ENCODE data around the gene ZNF431. TPM values are rescaled to one million over a fixed set of nuclear protein-coding genes. Genes with fewer than 3 reads are reported as not detected.

The ZNF431 gene
- total and polyA plus RNA-seq, 2 of the 4 experiments (the other 2 are of a cell fraction) = 4.3 to 4.5 TPM

GRCh38 chr19:21098291-21098690 is 43.5 kb upstream of the ZNF431 start:
- Histone ChIP-seq H2BK5ac (ENCODE audit: low read depth, low read length, poor library complexity, severe bottlenecking) (no peak overlapping the region), H3K4ac (ENCODE audit: low read depth, low read length) (no peak overlapping the region), H3K9me1 (ENCODE audit: insufficient read depth, low read length) (no peaks in the 10 kb centered on the region), H2BK15ac (ENCODE audit: low read depth, low read length) (no peak overlapping the region), H2BK120ac (ENCODE audit: low read depth, low read length) (no peak overlapping the region), H3K23ac (ENCODE audit: low read depth, low read length) (no peak overlapping the region), H2AFZ (replicated peaks; ENCODE audit: low read length, poor library complexity) (no peak overlapping the region), H3K27ac (ENCODE audit: insufficient read depth, low read length) (no peak overlapping the region), H3K56ac (ENCODE audit: extremely low read depth, insufficient read depth, low read length) (no peak overlapping the region), H3K9ac (ENCODE audit: low read depth, low read length) (no peak overlapping the region), H2AK5ac (ENCODE audit: low read depth, low read length) (no peak overlapping the region), H3K79me1 (ENCODE audit: low read depth in 1 of 2, low read length in 2 of 2) (peaks cover 20 to 23% of the 10 kb centered on the region in 2 experiments), H3K4me3 (ENCODE audit: insufficient read depth, low read depth, low read length) (no peak overlapping the region), H3K18ac (ENCODE audit: low read depth, low read length) (no peak overlapping the region), H3K27me3 (ENCODE audit: control insufficient read depth, insufficient read depth, low read length) (no peaks in the 10 kb centered on the region), H4K91ac (ENCODE audit: insufficient read depth, low read depth, low read length) (no peak overlapping the region), H4K5ac (ENCODE audit: low read depth, low read length) (no peak overlapping the region), H3K4me2 (ENCODE audit: low read depth, low read length) (no peak overlapping the region), H3K9me3 (ENCODE audit: control insufficient read depth, insufficient read depth, low read length) (no peaks in the 10 kb centered on the region), H4K8ac (ENCODE audit: low read depth in 2 of 2, low read length in 2 of 2) (no peak overlapping the region), H3K14ac (replicated peaks; ENCODE audit: low read depth, low read length) (no peak overlapping the region), H2AK9ac (replicated peaks; ENCODE audit: low read depth, low read length, poor library complexity) (no peak overlapping the region), H4K20me1 (ENCODE audit: insufficient read depth, low read length) (no peaks in the 10 kb centered on the region), H3K4me1 (ENCODE audit: control insufficient read depth, insufficient read depth, low read length) (no peaks in the 10 kb centered on the region), H2BK20ac (ENCODE audit: low read depth, low read length) (no peak overlapping the region), H3K36me3 (ENCODE audit: control insufficient read depth, insufficient read depth, low read length) (peaks cover 1% of the 10 kb centered on the region; the same call in 1 of the 2 replicates)
- WGBS, 2 experiments (ENCODE audit: extremely low coverage in 2 of 2, insufficient read length in 1 of 2) = no CpG with 5 or more reads among the region's 2 CpGs
- ChIA-PET CTCF (no interaction called here), POLR2A (ENCODE audit: unreplicated experiment) (no interaction called here)
- no peak for ATAC-seq (ENCODE audit: low read depth)
- in situ Hi-C loops (cut with MboI; ENCODE audit: low sequenced_read_pairs) (no loop called here), dilution Hi-C loops (cut with HindIII; ENCODE audit: low sequenced_read_pairs, unreplicated experiment) (no loop called here), intact Hi-C loops (cut with micrococcal nuclease) (no loop called here)
- no TSS peak for BruUV-seq (replicated peaks)
- DNase-seq = no peak
- no peak for TF ChIP-seq POLR2A (IDR thresholded peaks at IDR 0.05; ENCODE audit: low read depth, low read length)

Data from IMR-90 (cell line).